WTC11 (cell line): ENCODE results near the gene MBP. TPM values are rescaled to one million over a fixed set of nuclear protein-coding genes. Genes with fewer than 3 reads are reported as not detected.

ENCODE experiments used
- ATAC-seq: fragments of 200-7000 bp; cut with Tn5 transposase; 2 replicates; pipeline ENCODE4 v1.10.0; 2021; ENCODE audit warnings: mild to moderate bottlenecking, moderate library complexity
- CTCF ChIA-PET: fragments of 300-600 bp; sonication (Branson Sonifier 250); formaldehyde crosslinking; loops from one replicate; lab custom pipeline; 2021; ENCODE audit warnings: antibody characterized with exemption; lab: Charles Lee
- POLR2A ChIA-PET: fragments of 350-600 bp; sonication (Branson Sonifier 250); formaldehyde crosslinking; loops from one replicate; lab custom pipeline; 2021; ENCODE audit warnings: antibody characterized with exemption; lab: Charles Lee
- DNase-seq: peaks from one replicate; pipeline ENCODE4 v3.0.0; 2021; ENCODE audit warnings: low spot score
- H3K27ac Mint-ChIP-seq: 2 replicates; pipeline ENCODE4 v1.8.0; 2021; ENCODE audit warnings: mixed read lengths
- H3K27me3 Mint-ChIP-seq: 2 replicates; pipeline ENCODE4 v1.8.0; 2021; ENCODE audit warnings: low read depth, mild to moderate bottlenecking, moderate library complexity, mixed read lengths
- H3K36me3 Mint-ChIP-seq: 2 replicates; pipeline ENCODE4 v1.8.0; 2021; ENCODE audit warnings: mixed read lengths
- H3K4me1 Mint-ChIP-seq: 2 replicates; pipeline ENCODE4 v1.8.0; 2022; ENCODE audit warnings: mixed read lengths
- H3K4me3 Mint-ChIP-seq: 2 replicates; pipeline ENCODE4 v1.8.0; 2021; ENCODE audit warnings: mild to moderate bottlenecking, moderate library complexity, mixed read lengths
- H3K9me3 Mint-ChIP-seq: 2 replicates; pipeline ENCODE4 v1.8.0; 2021; ENCODE audit warnings: mixed read lengths
- ATF1 ChIP-seq: sonication (generic); formaldehyde crosslinking; IDR thresholded peaks from 2 replicates; pipeline ENCODE4 v1.8.1; 2023; ENCODE audit warnings: mild to moderate bottlenecking, moderate library complexity, missing genetic modification reagents
- CBFB ChIP-seq: sonication (generic); formaldehyde crosslinking; IDR thresholded peaks from 2 replicates; pipeline ENCODE4 v1.8.1; 2022; ENCODE audit warnings: mild to moderate bottlenecking, low read depth, missing genetic modification reagents
- E2F5 ChIP-seq: sonication (generic); formaldehyde crosslinking; IDR thresholded peaks from 2 replicates; pipeline ENCODE4 v1.8.1; 2022; ENCODE audit warnings: mild to moderate bottlenecking, moderate library complexity, missing genetic modification reagents
- EMX1 ChIP-seq: fragments of 250-450 bp; sonication (Bioruptor Pico); IDR thresholded peaks from 2 replicates; pipeline ENCODE4 v1.8.0; 2021; ENCODE audit warnings: mild to moderate bottlenecking
- ESRRA ChIP-seq: sonication (generic); formaldehyde crosslinking; IDR thresholded peaks from 2 replicates; pipeline ENCODE4 v1.8.1; 2022; ENCODE audit warnings: mild to moderate bottlenecking, missing genetic modification reagents, borderline replicate concordance
- FOXJ3 ChIP-seq: sonication (generic); formaldehyde crosslinking; IDR thresholded peaks from 2 replicates; pipeline ENCODE4 v1.9.0; 2021; ENCODE audit warnings: missing genetic modification reagents, mild to moderate bottlenecking, borderline replicate concordance
- GTF2I ChIP-seq: fragments of 250-450 bp; sonication (Bioruptor Pico); conservative IDR thresholded peaks from 2 replicates; pipeline ENCODE4 v1.4.0; 2021; ENCODE audit warnings: mild to moderate bottlenecking
- HMGA2 ChIP-seq: fragments of 250-450 bp; sonication (Bioruptor Pico); IDR thresholded peaks from 2 replicates; pipeline ENCODE4 v1.4.0; 2021; ENCODE audit warnings: mild to moderate bottlenecking, moderate library complexity
- NFYB ChIP-seq: sonication (generic); formaldehyde crosslinking; conservative IDR thresholded peaks from 2 replicates; pipeline ENCODE4 v1.8.0; 2022; ENCODE audit warnings: low read depth, missing genetic modification reagents
- OVOL2 ChIP-seq: fragments of 250-450 bp; sonication (Bioruptor Pico); IDR thresholded peaks from 2 replicates; pipeline ENCODE4 v1.9.0; 2021; ENCODE audit warnings: mild to moderate bottlenecking, borderline replicate concordance
- PREB ChIP-seq: sonication (generic); formaldehyde crosslinking; IDR thresholded peaks from 2 replicates; pipeline ENCODE4 v1.8.1; 2022; ENCODE audit warnings: mild to moderate bottlenecking, missing genetic modification reagents, moderate library complexity, borderline replicate concordance
- SMAD3 ChIP-seq: sonication (generic); formaldehyde crosslinking; IDR thresholded peaks from 2 replicates; pipeline ENCODE4 v1.8.0; 2022; ENCODE audit warnings: missing genetic modification reagents, mild to moderate bottlenecking, borderline replicate concordance
- SMAD4 ChIP-seq: sonication (generic); formaldehyde crosslinking; IDR thresholded peaks from 2 replicates; pipeline ENCODE4 v1.8.0; 2022; ENCODE audit warnings: mild to moderate bottlenecking, missing genetic modification reagents
- TCF7 ChIP-seq: sonication (generic); formaldehyde crosslinking; IDR thresholded peaks from 2 replicates; pipeline ENCODE4 v1.8.0; 2022; ENCODE audit warnings: mild to moderate bottlenecking, low read depth, missing genetic modification reagents, moderate library complexity
- ZBTB21 ChIP-seq: sonication (generic); formaldehyde crosslinking; IDR thresholded peaks from 2 replicates; pipeline ENCODE4 v1.8.1; 2023; ENCODE audit warnings: mild to moderate bottlenecking, missing genetic modification reagents, borderline replicate concordance
- ZNF317 ChIP-seq: sonication (generic); formaldehyde crosslinking; IDR thresholded peaks from 2 replicates; pipeline ENCODE4 v1.8.1; 2023; ENCODE audit warnings: low read depth, mild to moderate bottlenecking, moderate library complexity, missing genetic modification reagents, borderline replicate concordance
- ZNF416 ChIP-seq: fragments of 250-450 bp; sonication (Bioruptor Pico); IDR thresholded peaks from 2 replicates; pipeline ENCODE4 v1.9.0; 2021; ENCODE audit warnings: mild to moderate bottlenecking, inconsistent platforms
- ZNF423 ChIP-seq: fragments of 250-450 bp; sonication (Bioruptor Pico); IDR thresholded peaks from 2 replicates; pipeline ENCODE4 v2.1.2; 2022; ENCODE audit warnings: mild to moderate bottlenecking, moderate library complexity
- total RNA-seq: library from RNA; stranded (reverse); gene quantifications from 3 replicates; pipeline ENCODE4 v1.2.3, GENCODE V29; 2021
- TF ChIP-seq, protein P1 (sequence below): sonication (generic); formaldehyde crosslinking; IDR thresholded peaks from 2 replicates; pipeline ENCODE4 v1.8.1; 2022; ENCODE audit warnings: low read depth, missing genetic modification reagents, borderline replicate concordance
- TF ChIP-seq, protein P2 (sequence below): fragments of 200-600 bp; IDR thresholded peaks from 2 replicates; pipeline ENCODE4 v1.8.0; 2022; ENCODE audit warnings: antibody characterized with exemption
- TF ChIP-seq, protein P3 (sequence below): sonication (generic); formaldehyde crosslinking; IDR thresholded peaks from 2 replicates; pipeline ENCODE4 v1.8.1; 2023; ENCODE audit warnings: mild to moderate bottlenecking, missing genetic modification reagents, borderline replicate concordance
- TF ChIP-seq, protein P4 (sequence below): fragments of 250-450 bp; sonication (Bioruptor Pico); IDR thresholded peaks from 2 replicates; pipeline ENCODE4 v1.9.0; 2021; ENCODE audit warnings: moderate library complexity, mild to moderate bottlenecking, inconsistent platforms, borderline replicate concordance

Gene MBP
- total RNA-seq, 1 experiment from 2014 or later: 19.6 TPM

- Mint-ChIP-seq H3K27me3 (no peaks in the 10 kb centered on the region), H3K27ac (no peak overlapping the region)
- ChIA-PET POLR2A (no interaction called here), CTCF (interaction anchor here (1.2 kb wide), 1 partner anchor 73 kb away, joined by 3 read pairs; no protein-coding TSS in a partner anchor)
- TF ChIP-seq ZNF317 (CRISPR knock-in tag) (no peak), CBFB (CRISPR knock-in tag) (no peak), NFYB (no peak), SMAD3 (no peak), EMX1 (CRISPR knock-in tag) (no peak), OVOL2 (no peak), ATF1 (no peak), E2F5 (CRISPR knock-in tag) (no peak), TCF7 (CRISPR knock-in tag) (no peak), ESRRA (no peak), GTF2I (no peak), PREB (no peak), ZBTB21 (no peak), SMAD4 (CRISPR knock-in tag) (no peak), ZNF423 (CRISPR knock-in tag) (no peak)
- TF ChIP-seq, all 79 proteins: peak for 0
- no peaks in the 10 kb centered on the region for H3K9me3 Mint-ChIP-seq
- peaks cover 22% of the 10 kb centered on the region for H3K4me1 Mint-ChIP-seq
- H3K4me3 Mint-ChIP-seq: no peak overlapping the region
- DNase-seq: no peak
- no peaks in the 10 kb centered on the region for H3K36me3 Mint-ChIP-seq
- ATAC-seq: no peak
These were observed 59.1 kb downstream of the MBP start for GRCh38 chr18:77073336-77074093.

- POLR2A ChIA-PET: no interaction called here
- no peaks in the 10 kb centered on the region for H3K36me3 Mint-ChIP-seq
- H3K4me3 Mint-ChIP-seq: no peak overlapping the region
- ATAC-seq: no peak
- DNase-seq: no peak
- TF ChIP-seq, protein P1, sequence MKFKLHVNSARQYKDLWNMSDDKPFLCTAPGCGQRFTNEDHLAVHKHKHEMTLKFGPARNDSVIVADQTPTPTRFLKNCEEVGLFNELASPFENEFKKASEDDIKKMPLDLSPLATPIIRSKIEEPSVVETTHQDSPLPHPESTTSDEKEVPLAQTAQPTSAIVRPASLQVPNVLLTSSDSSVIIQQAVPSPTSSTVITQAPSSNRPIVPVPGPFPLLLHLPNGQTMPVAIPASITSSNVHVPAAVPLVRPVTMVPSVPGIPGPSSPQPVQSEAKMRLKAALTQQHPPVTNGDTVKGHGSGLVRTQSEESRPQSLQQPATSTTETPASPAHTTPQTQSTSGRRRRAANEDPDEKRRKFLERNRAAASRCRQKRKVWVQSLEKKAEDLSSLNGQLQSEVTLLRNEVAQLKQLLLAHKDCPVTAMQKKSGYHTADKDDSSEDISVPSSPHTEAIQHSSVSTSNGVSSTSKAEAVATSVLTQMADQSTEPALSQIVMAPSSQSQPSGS (CRISPR knock-in tag): no peak
- TF ChIP-seq ZNF416 (CRISPR knock-in tag): no peak
- TF ChIP-seq, protein P2, sequence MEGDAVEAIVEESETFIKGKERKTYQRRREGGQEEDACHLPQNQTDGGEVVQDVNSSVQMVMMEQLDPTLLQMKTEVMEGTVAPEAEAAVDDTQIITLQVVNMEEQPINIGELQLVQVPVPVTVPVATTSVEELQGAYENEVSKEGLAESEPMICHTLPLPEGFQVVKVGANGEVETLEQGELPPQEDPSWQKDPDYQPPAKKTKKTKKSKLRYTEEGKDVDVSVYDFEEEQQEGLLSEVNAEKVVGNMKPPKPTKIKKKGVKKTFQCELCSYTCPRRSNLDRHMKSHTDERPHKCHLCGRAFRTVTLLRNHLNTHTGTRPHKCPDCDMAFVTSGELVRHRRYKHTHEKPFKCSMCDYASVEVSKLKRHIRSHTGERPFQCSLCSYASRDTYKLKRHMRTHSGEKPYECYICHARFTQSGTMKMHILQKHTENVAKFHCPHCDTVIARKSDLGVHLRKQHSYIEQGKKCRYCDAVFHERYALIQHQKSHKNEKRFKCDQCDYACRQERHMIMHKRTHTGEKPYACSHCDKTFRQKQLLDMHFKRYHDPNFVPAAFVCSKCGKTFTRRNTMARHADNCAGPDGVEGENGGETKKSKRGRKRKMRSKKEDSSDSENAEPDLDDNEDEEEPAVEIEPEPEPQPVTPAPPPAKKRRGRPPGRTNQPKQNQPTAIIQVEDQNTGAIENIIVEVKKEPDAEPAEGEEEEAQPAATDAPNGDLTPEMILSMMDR: no peak
- TF ChIP-seq FOXJ3: no peak
- TF ChIP-seq GTF2I: no peak
- TF ChIP-seq HMGA2 (CRISPR knock-in tag): no peak
- no peak for TF ChIP-seq OVOL2
- TF ChIP-seq, protein P3, sequence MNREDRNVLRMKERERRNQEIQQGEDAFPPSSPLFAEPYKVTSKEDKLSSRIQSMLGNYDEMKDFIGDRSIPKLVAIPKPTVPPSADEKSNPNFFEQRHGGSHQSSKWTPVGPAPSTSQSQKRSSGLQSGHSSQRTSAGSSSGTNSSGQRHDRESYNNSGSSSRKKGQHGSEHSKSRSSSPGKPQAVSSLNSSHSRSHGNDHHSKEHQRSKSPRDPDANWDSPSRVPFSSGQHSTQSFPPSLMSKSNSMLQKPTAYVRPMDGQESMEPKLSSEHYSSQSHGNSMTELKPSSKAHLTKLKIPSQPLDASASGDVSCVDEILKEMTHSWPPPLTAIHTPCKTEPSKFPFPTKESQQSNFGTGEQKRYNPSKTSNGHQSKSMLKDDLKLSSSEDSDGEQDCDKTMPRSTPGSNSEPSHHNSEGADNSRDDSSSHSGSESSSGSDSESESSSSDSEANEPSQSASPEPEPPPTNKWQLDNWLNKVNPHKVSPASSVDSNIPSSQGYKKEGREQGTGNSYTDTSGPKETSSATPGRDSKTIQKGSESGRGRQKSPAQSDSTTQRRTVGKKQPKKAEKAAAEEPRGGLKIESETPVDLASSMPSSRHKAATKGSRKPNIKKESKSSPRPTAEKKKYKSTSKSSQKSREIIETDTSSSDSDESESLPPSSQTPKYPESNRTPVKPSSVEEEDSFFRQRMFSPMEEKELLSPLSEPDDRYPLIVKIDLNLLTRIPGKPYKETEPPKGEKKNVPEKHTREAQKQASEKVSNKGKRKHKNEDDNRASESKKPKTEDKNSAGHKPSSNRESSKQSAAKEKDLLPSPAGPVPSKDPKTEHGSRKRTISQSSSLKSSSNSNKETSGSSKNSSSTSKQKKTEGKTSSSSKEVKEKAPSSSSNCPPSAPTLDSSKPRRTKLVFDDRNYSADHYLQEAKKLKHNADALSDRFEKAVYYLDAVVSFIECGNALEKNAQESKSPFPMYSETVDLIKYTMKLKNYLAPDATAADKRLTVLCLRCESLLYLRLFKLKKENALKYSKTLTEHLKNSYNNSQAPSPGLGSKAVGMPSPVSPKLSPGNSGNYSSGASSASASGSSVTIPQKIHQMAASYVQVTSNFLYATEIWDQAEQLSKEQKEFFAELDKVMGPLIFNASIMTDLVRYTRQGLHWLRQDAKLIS (CRISPR knock-in tag): no peak
- TF ChIP-seq EMX1 (CRISPR knock-in tag): no peak
- TF ChIP-seq, protein P4, sequence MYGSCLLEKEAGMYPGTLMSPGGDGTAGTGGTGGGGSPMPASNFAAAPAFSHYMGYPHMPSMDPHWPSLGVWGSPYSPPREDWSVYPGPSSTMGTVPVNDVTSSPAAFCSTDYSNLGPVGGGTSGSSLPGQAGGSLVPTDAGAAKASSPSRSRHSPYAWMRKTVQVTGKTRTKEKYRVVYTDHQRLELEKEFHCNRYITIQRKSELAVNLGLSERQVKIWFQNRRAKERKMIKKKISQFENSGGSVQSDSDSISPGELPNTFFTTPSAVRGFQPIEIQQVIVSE: no peak
- no peak for TF ChIP-seq SMAD3
- TF ChIP-seq ZNF317 (CRISPR knock-in tag): no peak
- TF ChIP-seq, all 79 proteins: peak for 0
- H3K27ac Mint-ChIP-seq: no peak overlapping the region
- H3K4me1 Mint-ChIP-seq: peaks cover 27% of the 10 kb centered on the region
- no peaks in the 10 kb centered on the region for H3K27me3 Mint-ChIP-seq
- CTCF ChIA-PET: interaction anchor here (1.2 kb wide), 1 partner anchor 72 kb away, joined by 3 read pairs; no protein-coding TSS in a partner anchor
- no peaks in the 10 kb centered on the region for H3K9me3 Mint-ChIP-seq
These were observed 60.0 kb downstream of the MBP start for GRCh38 chr18:77072566-77072965.
